ENCODE results near the gene PPP1R3C.

PPP1R3C gene

DNA sequence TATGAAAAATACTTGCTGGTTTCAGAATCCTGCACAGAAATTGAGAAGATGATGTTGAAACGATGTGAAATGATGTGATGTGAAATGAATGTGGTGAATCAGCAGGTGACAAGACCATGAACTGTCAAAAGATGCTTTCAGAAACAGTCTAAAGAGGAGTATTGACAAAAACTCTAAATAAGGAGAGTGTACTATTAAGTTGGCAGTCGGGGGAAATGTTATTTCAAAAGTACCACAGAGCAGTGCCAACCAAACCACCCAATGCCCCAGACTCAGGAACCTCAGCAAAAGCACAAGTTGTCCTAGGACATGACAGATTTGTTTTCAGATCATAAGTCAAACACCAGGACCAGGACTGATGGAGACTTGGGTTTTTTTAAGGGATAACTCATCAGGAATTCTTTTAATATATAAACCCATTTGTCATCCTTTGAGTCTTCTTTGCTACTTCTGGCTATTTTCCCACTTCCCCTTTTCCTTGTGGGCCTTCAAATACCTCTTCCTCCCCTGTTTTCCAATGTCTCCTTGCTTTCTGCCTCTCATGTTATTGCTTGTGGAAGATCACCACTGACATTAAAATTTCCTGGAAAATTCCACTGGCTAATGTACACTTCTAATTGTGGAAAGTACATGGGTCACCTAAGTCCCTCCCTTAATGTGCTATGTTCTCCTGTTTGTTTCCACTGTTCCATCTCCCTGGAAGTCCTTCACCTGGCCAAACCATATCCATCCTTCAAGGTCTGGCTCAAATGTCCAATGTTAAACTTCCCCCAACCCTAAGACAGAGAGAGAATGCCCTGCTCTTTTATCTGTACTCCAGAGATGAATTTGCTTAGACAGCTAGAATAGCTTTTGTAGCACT is 10.2 kb upstream of the PPP1R3C start:
- TF ChIP-seq, protein P1, sequence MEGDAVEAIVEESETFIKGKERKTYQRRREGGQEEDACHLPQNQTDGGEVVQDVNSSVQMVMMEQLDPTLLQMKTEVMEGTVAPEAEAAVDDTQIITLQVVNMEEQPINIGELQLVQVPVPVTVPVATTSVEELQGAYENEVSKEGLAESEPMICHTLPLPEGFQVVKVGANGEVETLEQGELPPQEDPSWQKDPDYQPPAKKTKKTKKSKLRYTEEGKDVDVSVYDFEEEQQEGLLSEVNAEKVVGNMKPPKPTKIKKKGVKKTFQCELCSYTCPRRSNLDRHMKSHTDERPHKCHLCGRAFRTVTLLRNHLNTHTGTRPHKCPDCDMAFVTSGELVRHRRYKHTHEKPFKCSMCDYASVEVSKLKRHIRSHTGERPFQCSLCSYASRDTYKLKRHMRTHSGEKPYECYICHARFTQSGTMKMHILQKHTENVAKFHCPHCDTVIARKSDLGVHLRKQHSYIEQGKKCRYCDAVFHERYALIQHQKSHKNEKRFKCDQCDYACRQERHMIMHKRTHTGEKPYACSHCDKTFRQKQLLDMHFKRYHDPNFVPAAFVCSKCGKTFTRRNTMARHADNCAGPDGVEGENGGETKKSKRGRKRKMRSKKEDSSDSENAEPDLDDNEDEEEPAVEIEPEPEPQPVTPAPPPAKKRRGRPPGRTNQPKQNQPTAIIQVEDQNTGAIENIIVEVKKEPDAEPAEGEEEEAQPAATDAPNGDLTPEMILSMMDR (IDR thresholded peaks at IDR 0.05; ENCODE audit: low read length, missing control alignments) = no peak
- DNase-seq (ENCODE audit: low read depth) = no peak
- no peak overlapping the region for H3K4me3 ChIP-seq (replicated peaks; ENCODE audit: low read depth, low read length)

- TF ChIP-seq, protein P1 (IDR thresholded peaks at IDR 0.05; ENCODE audit: low read length, missing control alignments) = no peak
- no peak for DNase-seq (ENCODE audit: low read depth)
- no peak overlapping the region for H3K4me3 ChIP-seq (replicated peaks; ENCODE audit: low read depth, low read length)
Observed at GRCh38 chr10:91636892-91637291, 4.0 kb upstream of the PPP1R3C start.

DNA sequence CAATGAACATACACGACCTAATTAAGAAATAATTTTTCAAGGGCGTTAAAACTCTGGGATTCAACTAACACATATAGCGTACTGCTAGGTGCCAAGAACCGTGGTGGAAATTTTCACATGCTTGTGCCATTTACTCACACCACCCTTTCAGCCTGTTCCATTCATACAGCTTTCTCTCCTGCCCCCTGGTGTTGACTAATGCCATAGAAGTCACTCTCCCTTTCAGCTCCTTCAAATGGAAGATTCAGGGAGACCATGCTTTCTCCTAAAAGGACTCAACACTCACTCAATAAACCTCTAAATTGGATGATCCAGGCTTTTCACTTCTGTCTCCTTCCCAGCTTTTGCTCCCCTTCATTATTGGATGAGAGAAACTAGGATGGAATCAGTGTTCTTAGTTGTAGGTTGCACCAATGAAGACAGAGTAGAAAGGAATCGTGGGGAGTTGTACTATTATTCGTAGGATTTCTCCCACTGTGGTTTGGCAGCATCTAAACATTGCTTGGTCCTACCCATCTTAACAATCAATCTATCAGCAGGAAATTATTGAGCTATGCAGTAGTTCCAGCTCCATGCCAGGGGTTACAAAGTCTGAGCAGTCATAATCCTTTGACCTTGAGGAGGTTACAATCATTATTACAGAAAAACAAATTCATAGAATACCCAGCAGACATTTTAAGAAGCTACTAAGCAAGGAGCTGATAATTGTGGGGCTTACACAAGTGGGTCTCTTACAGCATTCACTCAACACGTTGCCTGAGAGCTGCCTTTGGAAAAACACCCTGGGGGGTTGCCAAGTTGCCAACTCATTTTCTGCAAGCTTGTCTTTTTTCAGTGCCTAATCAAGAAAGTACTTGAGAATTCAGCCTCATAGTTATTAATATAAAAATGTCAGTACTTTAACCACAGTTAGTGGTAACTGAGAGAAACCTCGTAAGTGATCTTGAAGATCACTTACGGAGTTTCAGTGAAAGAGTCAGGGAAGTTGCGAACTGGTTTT is 2.8 kb upstream of the PPP1R3C start:
- peak; percentile 89 for DNase-seq (ENCODE audit: low read depth)
- TF ChIP-seq, protein P1 (IDR thresholded peaks at IDR 0.05; ENCODE audit: low read length, missing control alignments) = peak; percentile 92
- H3K4me3 ChIP-seq (replicated peaks; ENCODE audit: low read depth, low read length) = no peak overlapping the region

- TF ChIP-seq, protein P1 (IDR thresholded peaks at IDR 0.05; ENCODE audit: low read length, missing control alignments) = no peak
Observed at GRCh38 chr10:91634898-91635297, 2.0 kb upstream of the PPP1R3C start.

GRCh38 chr10:91634246-91634645 is 1.4 kb upstream of the PPP1R3C start:
- TF ChIP-seq, protein P1 (IDR thresholded peaks at IDR 0.05; ENCODE audit: low read length, missing control alignments) = no peak
- no peak overlapping the region for H3K4me3 ChIP-seq (replicated peaks; ENCODE audit: low read depth, low read length)
- DNase-seq (ENCODE audit: low read depth) = no peak

More at GRCh38 chr10:91634898-91635297, 2.0 kb upstream of the PPP1R3C start:
- H3K4me3 ChIP-seq (replicated peaks; ENCODE audit: low read depth, low read length) = no peak overlapping the region
- DNase-seq (ENCODE audit: low read depth) = no peak

GRCh38 chr10:91630625-91631024 is 2.2 kb downstream of the PPP1R3C start:
- TF ChIP-seq, protein P1 (IDR thresholded peaks at IDR 0.05; ENCODE audit: low read length, missing control alignments) = no peak
- H3K4me3 ChIP-seq (replicated peaks; ENCODE audit: low read depth, low read length) = no peak overlapping the region
- DNase-seq (ENCODE audit: low read depth) = no peak
